Measurements from ENCODE around the gene COA1.

COA1 gene

GRCh38 chr7:43771573-43771972, 42.2 kb upstream of the COA1 start:
- Histone ChIP-seq H3K9me3 (ENCODE audit: control insufficient read depth, low read length) (no peaks in the 10 kb centered on the region), H3K4ac (ENCODE audit: low read depth in 1 of 2, low read length in 2 of 2) (no peak overlapping the region), H4K8ac (ENCODE audit: low read length) (no peak overlapping the region), H2BK120ac (ENCODE audit: low read depth, low read length) (no peak overlapping the region), H3K36me3 (ENCODE audit: control insufficient read depth in 1 of 2, insufficient read depth in 2 of 2, low read depth in 1 of 2, low read length in 2 of 2) (peaks cover 20 to 41% of the 10 kb centered on the region in 2 experiments), H3K4me3 (ENCODE audit: insufficient read depth in 1 of 2, low read depth in 1 of 2, low read length in 2 of 2) (no peak overlapping the region), H3K23ac (ENCODE audit: low read length in 2 of 2) (no peak overlapping the region), H2AFZ (ENCODE audit: low read depth, low read length) (no peak overlapping the region), H3K9ac (ENCODE audit: low read length) (no peak overlapping the region), H3K4me2 (ENCODE audit: low read length, poor library complexity, severe bottlenecking) (no peak overlapping the region), H3K4me1 (ENCODE audit: control insufficient read depth, insufficient read depth, low read depth, low read length) (peaks cover 6% of the 10 kb centered on the region), H2BK15ac (ENCODE audit: low read depth, poor library complexity, severe bottlenecking) (no peak overlapping the region), H4K91ac (ENCODE audit: low read length) (no peak overlapping the region), H2AK5ac (ENCODE audit: low read length, severe bottlenecking) (no peak overlapping the region), H3K27me3 (ENCODE audit: control insufficient read depth in 1 of 2, insufficient read depth in 1 of 2, low read length in 2 of 2) (no peaks in the 10 kb centered on the region), H2BK5ac (ENCODE audit: low read depth, low read length, poor library complexity, severe bottlenecking) (no peak overlapping the region), H2BK12ac (ENCODE audit: low read length in 2 of 2) (no peak overlapping the region), H3K14ac (ENCODE audit: low read length in 2 of 2) (no peak overlapping the region), H3K79me1 (replicated peaks; ENCODE audit: low read length, poor library complexity, severe bottlenecking) (peaks cover 26% of the 10 kb centered on the region), H3K18ac (ENCODE audit: low read depth in 1 of 2, low read length in 2 of 2) (no peak overlapping the region), H3K27ac (ENCODE audit: low read length, poor library complexity, severe bottlenecking) (no peak overlapping the region)
- DNase-seq: no peak
- WGBS: 67% methylated on average over 3 of the region's 3 CpGs

- no peak overlapping the region for H2BK5ac ChIP-seq (ENCODE audit: low read depth, low read length, poor library complexity, severe bottlenecking)
- no peaks in the 10 kb centered on the region for H3K27me3 ChIP-seq (ENCODE audit: control insufficient read depth in 1 of 2, insufficient read depth in 1 of 2, low read length in 2 of 2)
- H3K9ac ChIP-seq (ENCODE audit: low read length): no peak overlapping the region
- peaks cover 20 to 41% of the 10 kb centered on the region in 2 experiments for H3K36me3 ChIP-seq (ENCODE audit: control insufficient read depth in 1 of 2, insufficient read depth in 2 of 2, low read depth in 1 of 2, low read length in 2 of 2)
- H2BK12ac ChIP-seq (ENCODE audit: low read length in 2 of 2): no peak overlapping the region
- H3K23ac ChIP-seq (ENCODE audit: low read length in 2 of 2): no peak overlapping the region
- H3K4me1 ChIP-seq (ENCODE audit: control insufficient read depth, insufficient read depth, low read depth, low read length): peaks cover 6% of the 10 kb centered on the region
- no peak overlapping the region for H3K4ac ChIP-seq (ENCODE audit: low read depth in 1 of 2, low read length in 2 of 2)
- no peak overlapping the region for H2AK5ac ChIP-seq (ENCODE audit: low read length, severe bottlenecking)
- H4K8ac ChIP-seq (ENCODE audit: low read length): no peak overlapping the region
- H2AFZ ChIP-seq (ENCODE audit: low read depth, low read length): no peak overlapping the region
- no peak overlapping the region for H3K18ac ChIP-seq (ENCODE audit: low read depth in 1 of 2, low read length in 2 of 2)
- no peak overlapping the region for H3K4me2 ChIP-seq (ENCODE audit: low read length, poor library complexity, severe bottlenecking)
- 41% methylated on average over 3 of the region's 3 CpGs for WGBS
- no peak overlapping the region for H2BK15ac ChIP-seq (ENCODE audit: low read depth, poor library complexity, severe bottlenecking)
- H3K79me1 ChIP-seq (replicated peaks; ENCODE audit: low read length, poor library complexity, severe bottlenecking): peaks cover 28% of the 10 kb centered on the region
- no peak for DNase-seq
- no peak overlapping the region for H3K27ac ChIP-seq (ENCODE audit: low read length, poor library complexity, severe bottlenecking)
- no peak overlapping the region for H3K4me3 ChIP-seq (ENCODE audit: insufficient read depth in 1 of 2, low read depth in 1 of 2, low read length in 2 of 2)
- H4K91ac ChIP-seq (ENCODE audit: low read length): no peak overlapping the region
- no peak overlapping the region for H2BK120ac ChIP-seq (ENCODE audit: low read depth, low read length)
- H3K9me3 ChIP-seq (ENCODE audit: control insufficient read depth, low read length): no peaks in the 10 kb centered on the region
- no peak overlapping the region for H3K14ac ChIP-seq (ENCODE audit: low read length in 2 of 2)
Observed at GRCh38 chr7:43771128-43771527, 41.8 kb upstream of the COA1 start.

DNA sequence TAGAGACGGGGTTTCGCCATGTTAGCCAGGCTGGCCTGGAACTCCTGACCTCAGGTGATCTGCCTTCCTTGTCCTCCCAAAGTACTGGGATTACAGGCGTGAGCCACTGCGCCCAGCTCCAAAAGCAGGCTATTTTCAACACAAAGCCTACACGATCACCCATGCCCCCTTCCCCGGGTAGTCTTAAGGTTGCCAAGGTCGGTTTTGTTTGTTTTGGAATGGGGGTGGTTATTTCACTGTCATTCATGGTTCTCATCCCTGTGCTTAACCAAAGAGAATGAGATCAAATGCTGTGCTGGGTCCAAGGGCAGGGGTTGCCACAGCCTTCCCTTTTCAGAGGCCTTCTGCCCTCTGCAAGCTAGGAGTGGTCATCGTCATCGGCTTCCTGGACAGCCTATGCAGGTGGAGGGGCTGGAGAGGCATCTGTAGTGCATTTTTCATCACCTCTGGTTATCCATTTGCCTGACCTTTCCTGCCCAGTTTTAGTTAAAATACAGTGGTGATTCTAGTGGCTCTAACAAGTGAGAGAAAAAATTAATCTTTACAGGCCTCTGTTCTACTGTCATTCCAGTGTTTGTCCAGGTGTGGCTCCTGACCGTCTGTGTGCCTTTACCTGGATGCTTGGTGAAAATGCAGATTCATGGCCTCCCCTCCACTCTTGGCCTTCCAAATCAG, 40.6 kb upstream of the COA1 start:
- no peak overlapping the region for H2BK5ac ChIP-seq (ENCODE audit: low read depth, low read length, poor library complexity, severe bottlenecking)
- H2BK15ac ChIP-seq (ENCODE audit: low read depth, poor library complexity, severe bottlenecking): no peak overlapping the region
- no peaks in the 10 kb centered on the region for H3K9me3 ChIP-seq (ENCODE audit: control insufficient read depth, low read length)
- H2AK5ac ChIP-seq (ENCODE audit: low read length, severe bottlenecking): no peak overlapping the region
- no peak for DNase-seq
- H3K9ac ChIP-seq (ENCODE audit: low read length): no peak overlapping the region
- peaks cover 28% of the 10 kb centered on the region for H3K79me1 ChIP-seq (replicated peaks; ENCODE audit: low read length, poor library complexity, severe bottlenecking)
- no peak overlapping the region for H3K4me2 ChIP-seq (ENCODE audit: low read length, poor library complexity, severe bottlenecking)
- H3K4me1 ChIP-seq (ENCODE audit: control insufficient read depth, insufficient read depth, low read depth, low read length): peaks cover 6% of the 10 kb centered on the region
- no peak overlapping the region for H3K4me3 ChIP-seq (ENCODE audit: insufficient read depth in 1 of 2, low read depth in 1 of 2, low read length in 2 of 2)
- H3K36me3 ChIP-seq (ENCODE audit: control insufficient read depth in 1 of 2, insufficient read depth in 2 of 2, low read depth in 1 of 2, low read length in 2 of 2): peaks cover 20 to 41% of the 10 kb centered on the region in 2 experiments
- no peak overlapping the region for H2AFZ ChIP-seq (ENCODE audit: low read depth, low read length)
- H3K27ac ChIP-seq (ENCODE audit: low read length, poor library complexity, severe bottlenecking): no peak overlapping the region
- no peak overlapping the region for H3K4ac ChIP-seq (ENCODE audit: low read depth in 1 of 2, low read length in 2 of 2)
- H3K14ac ChIP-seq (ENCODE audit: low read length in 2 of 2): no peak overlapping the region
- no peak overlapping the region for H4K8ac ChIP-seq (ENCODE audit: low read length)
- no peaks in the 10 kb centered on the region for H3K27me3 ChIP-seq (ENCODE audit: control insufficient read depth in 1 of 2, insufficient read depth in 1 of 2, low read length in 2 of 2)
- 97% methylated on average over 10 of the region's 10 CpGs for WGBS
- no peak overlapping the region for H4K91ac ChIP-seq (ENCODE audit: low read length)
- no peak overlapping the region for H2BK120ac ChIP-seq (ENCODE audit: low read depth, low read length)
- H3K23ac ChIP-seq (ENCODE audit: low read length in 2 of 2): no peak overlapping the region
- no peak overlapping the region for H3K18ac ChIP-seq (ENCODE audit: low read depth in 1 of 2, low read length in 2 of 2)
- H2BK12ac ChIP-seq (ENCODE audit: low read length in 2 of 2): no peak overlapping the region

GRCh38 chr7:43769281-43769680, 40.0 kb upstream of the COA1 start:
- WGBS: 97% methylated on average over 2 of the region's 5 CpGs
- no peak overlapping the region for H3K23ac ChIP-seq (ENCODE audit: low read length in 2 of 2)
- DNase-seq: no peak

More at GRCh38 chr7:43769281-43769680, 40.0 kb upstream of the COA1 start:
- Histone ChIP-seq H3K27ac (ENCODE audit: low read length, poor library complexity, severe bottlenecking) (no peak overlapping the region), H2BK12ac (ENCODE audit: low read length in 2 of 2) (no peak overlapping the region), H3K36me3 (ENCODE audit: control insufficient read depth in 1 of 2, insufficient read depth in 2 of 2, low read depth in 1 of 2, low read length in 2 of 2) (peaks cover 20 to 41% of the 10 kb centered on the region in 2 experiments), H2BK120ac (ENCODE audit: low read depth, low read length) (no peak overlapping the region), H3K9me3 (ENCODE audit: control insufficient read depth, low read length) (no peaks in the 10 kb centered on the region), H3K4me3 (ENCODE audit: insufficient read depth in 1 of 2, low read depth in 1 of 2, low read length in 2 of 2) (no peak overlapping the region), H3K14ac (ENCODE audit: low read length in 2 of 2) (no peak overlapping the region), H4K8ac (ENCODE audit: low read length) (no peak overlapping the region), H4K91ac (ENCODE audit: low read length) (no peak overlapping the region), H3K4me2 (ENCODE audit: low read length, poor library complexity, severe bottlenecking) (no peak overlapping the region), H2AFZ (ENCODE audit: low read depth, low read length) (no peak overlapping the region), H3K79me1 (replicated peaks; ENCODE audit: low read length, poor library complexity, severe bottlenecking) (peaks cover 28% of the 10 kb centered on the region), H2BK5ac (ENCODE audit: low read depth, low read length, poor library complexity, severe bottlenecking) (no peak overlapping the region), H3K4me1 (ENCODE audit: control insufficient read depth, insufficient read depth, low read depth, low read length) (peaks cover 10% of the 10 kb centered on the region), H3K4ac (ENCODE audit: low read depth in 1 of 2, low read length in 2 of 2) (no peak overlapping the region), H3K27me3 (ENCODE audit: control insufficient read depth in 1 of 2, insufficient read depth in 1 of 2, low read length in 2 of 2) (no peaks in the 10 kb centered on the region), H3K18ac (ENCODE audit: low read depth in 1 of 2, low read length in 2 of 2) (no peak overlapping the region), H2AK5ac (ENCODE audit: low read length, severe bottlenecking) (no peak overlapping the region), H3K9ac (ENCODE audit: low read length) (no peak overlapping the region), H2BK15ac (ENCODE audit: low read depth, poor library complexity, severe bottlenecking) (no peak overlapping the region)

Data from mesenchymal stem cell (in vitro differentiated cells and primary cell).